CD4-positive, alpha-beta T cell (primary cell): ENCODE data around the gene CEACAM5. TPM values are rescaled to one million over a fixed set of nuclear protein-coding genes. Genes with fewer than 3 reads are reported as not detected.

Experiments used
- ATAC-seq: fragments of 200-7000 bp; cut with Tn5 transposase; one replicate; pipeline ENCODE4 v1.10.0; 2022; ENCODE audit warnings: mild to moderate bottlenecking; ENCODE audit not compliant: poor library complexity
- CTCF ChIA-PET: fragments of 350-600 bp; sonication (Branson Sonifier 250); formaldehyde crosslinking; loops from one replicate; lab custom pipeline; 2021; ENCODE audit warnings: antibody characterized with exemption, inconsistent platforms; lab: Charles Lee
- POLR2A ChIA-PET: fragments of 350-600 bp; sonication (Branson Sonifier 250); formaldehyde crosslinking; loops from one replicate; lab custom pipeline; 2021; ENCODE audit warnings: antibody characterized with exemption, inconsistent platforms; lab: Charles Lee
- DNase-seq, 14 experiments: peaks; one replicate each; pipeline ENCODE4 v3.0.0-alpha.2; 2013 to 2020; ENCODE audit warnings: mixed read lengths in 2 of 14
- H3K27ac ChIP-seq, 2 donors: one replicate each; pipeline versions ENCODE4 v1.5.1 to v1.7.0; 2013; ENCODE audit warnings: low read length in 2 of 2, low read depth in 1 of 2, mild to moderate bottlenecking in 1 of 2
- H3K27me3 ChIP-seq, 2 experiments: 1 replicate in 1 of 2; 2 replicates in 1 of 2; pipeline versions ENCODE4 v1.6.1 to v1.7.0; 2013; ENCODE audit warnings: low read length in 2 of 2, control low read depth in 1 of 2, mild to moderate bottlenecking in 1 of 2, moderate library complexity in 1 of 2; ENCODE audit not compliant: insufficient read depth in 2 of 2, control insufficient read depth in 1 of 2
- H3K36me3 ChIP-seq: one replicate; pipeline ENCODE4 v1.6.1; 2013; ENCODE audit warnings: low read length, control low read depth; ENCODE audit not compliant: insufficient read depth
- H3K4me1 ChIP-seq: one replicate; pipeline ENCODE4 v1.6.1; 2013; ENCODE audit warnings: low read length, control low read depth; ENCODE audit not compliant: insufficient read depth
- H3K4me3 ChIP-seq: one replicate; pipeline ENCODE4 v1.5.1; 2013; ENCODE audit warnings: mild to moderate bottlenecking, low read length, moderate library complexity
- H3K9me3 ChIP-seq, 2 experiments: 1 replicate in 1 of 2; 2 replicates in 1 of 2; pipeline versions ENCODE4 v1.6.1 to v1.7.0; 2013; ENCODE audit warnings: low read length in 2 of 2, mild to moderate bottlenecking in 2 of 2, control low read depth in 1 of 2, moderate library complexity in 1 of 2; ENCODE audit not compliant: control insufficient read depth in 1 of 2, insufficient read depth in 1 of 2
- H3K27ac Mint-ChIP-seq: one replicate; pipeline ENCODE4 v1.8.0; 2020; ENCODE audit warnings: mixed read lengths
- H3K27me3 Mint-ChIP-seq: one replicate; pipeline ENCODE4 v1.8.0; 2021; ENCODE audit warnings: mixed read lengths
- H3K36me3 Mint-ChIP-seq: one replicate; pipeline ENCODE4 v1.8.0; 2021; ENCODE audit warnings: low read depth, mixed read lengths
- H3K4me1 Mint-ChIP-seq: one replicate; pipeline ENCODE4 v1.8.0; 2021; ENCODE audit warnings: low read depth, mixed read lengths
- H3K4me3 Mint-ChIP-seq: one replicate; pipeline ENCODE4 v1.8.0; 2020; ENCODE audit warnings: mild to moderate bottlenecking, mixed read lengths
- H3K9me3 Mint-ChIP-seq: one replicate; pipeline ENCODE4 v1.8.0; 2020; ENCODE audit warnings: mixed read lengths
- intact Hi-C, 2 experiments: fragments of 100-400 bp; cut with DNase I in 1 of 2; cut with micrococcal nuclease in 1 of 2; formaldehyde crosslinking; loops; one replicate each; pipeline versions ENCODE4 v1.15.1 to v1.9.0; 2023 to 2025; cut with DNase I, micrococcal nuclease
- total RNA-seq, 174 experiments: library from RNA in 2 of 174; stranded (reverse) in 2 of 174; gene quantifications; one replicate each; pipeline ENCODE4 v1.2.3 and lab custom pipeline; 2021 to 2026
- TF ChIP-seq, protein P1 (sequence below): fragments of 200-600 bp; IDR thresholded peaks from one replicate; pipeline ENCODE4 v1.8.0; 2022; ENCODE audit warnings: antibody characterized with exemption, mild to moderate bottlenecking

The CEACAM5 gene
- total RNA-seq, 2 experiments from 2014 or later, result not detected

DNA sequence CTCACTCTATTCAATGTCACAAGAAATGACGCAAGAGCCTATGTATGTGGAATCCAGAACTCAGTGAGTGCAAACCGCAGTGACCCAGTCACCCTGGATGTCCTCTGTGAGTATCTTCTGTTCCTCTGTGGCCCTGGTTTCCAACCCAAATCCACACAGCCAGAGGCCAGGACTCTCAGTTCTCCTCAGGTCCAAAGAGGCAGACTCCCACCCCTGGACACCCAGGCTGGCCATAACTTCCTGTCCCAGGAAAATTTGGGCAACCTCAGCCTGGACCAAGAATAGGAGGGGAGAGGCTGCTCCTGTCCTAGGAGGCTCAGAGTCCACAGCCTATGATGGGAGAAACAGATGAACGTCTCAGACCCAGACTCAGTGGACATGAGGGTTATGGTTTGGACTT is 11.7 kb downstream of the CEACAM5 start:
- no peaks in the 10 kb centered on the region for H3K9me3 ChIP-seq
- Mint-ChIP-seq H3K4me3 (no peak overlapping the region), H3K27ac (no peak overlapping the region), H3K9me3 (no peaks in the 10 kb centered on the region), H3K27me3 (peaks cover 70% of the 10 kb centered on the region), H3K4me1 (no peaks in the 10 kb centered on the region), H3K36me3 (no peaks in the 10 kb centered on the region)
- H3K27ac ChIP-seq, result no peak overlapping the region
- no peaks in the 10 kb centered on the region for H3K36me3 ChIP-seq
- intact Hi-C loops, result loop anchor here in 1 of 2 experiments (10.0 kb wide), 1 partner anchor 285 kb away; no protein-coding TSS in a partner anchor
- TF ChIP-seq, protein P1, sequence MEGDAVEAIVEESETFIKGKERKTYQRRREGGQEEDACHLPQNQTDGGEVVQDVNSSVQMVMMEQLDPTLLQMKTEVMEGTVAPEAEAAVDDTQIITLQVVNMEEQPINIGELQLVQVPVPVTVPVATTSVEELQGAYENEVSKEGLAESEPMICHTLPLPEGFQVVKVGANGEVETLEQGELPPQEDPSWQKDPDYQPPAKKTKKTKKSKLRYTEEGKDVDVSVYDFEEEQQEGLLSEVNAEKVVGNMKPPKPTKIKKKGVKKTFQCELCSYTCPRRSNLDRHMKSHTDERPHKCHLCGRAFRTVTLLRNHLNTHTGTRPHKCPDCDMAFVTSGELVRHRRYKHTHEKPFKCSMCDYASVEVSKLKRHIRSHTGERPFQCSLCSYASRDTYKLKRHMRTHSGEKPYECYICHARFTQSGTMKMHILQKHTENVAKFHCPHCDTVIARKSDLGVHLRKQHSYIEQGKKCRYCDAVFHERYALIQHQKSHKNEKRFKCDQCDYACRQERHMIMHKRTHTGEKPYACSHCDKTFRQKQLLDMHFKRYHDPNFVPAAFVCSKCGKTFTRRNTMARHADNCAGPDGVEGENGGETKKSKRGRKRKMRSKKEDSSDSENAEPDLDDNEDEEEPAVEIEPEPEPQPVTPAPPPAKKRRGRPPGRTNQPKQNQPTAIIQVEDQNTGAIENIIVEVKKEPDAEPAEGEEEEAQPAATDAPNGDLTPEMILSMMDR, result no peak
- peaks cover 24 to 25% of the 10 kb centered on the region in 2 experiments for H3K27me3 ChIP-seq
- DNase-seq (no peak), ATAC-seq (no peak)
- POLR2A ChIA-PET, result no interaction called here
- CTCF ChIA-PET, result interaction anchor here (0.7 kb wide), 1 partner anchor 291 kb away, joined by 4 read pairs; no protein-coding TSS in a partner anchor
- H3K4me3 ChIP-seq, result no peak overlapping the region
- H3K4me1 ChIP-seq, result no peaks in the 10 kb centered on the region

DNA sequence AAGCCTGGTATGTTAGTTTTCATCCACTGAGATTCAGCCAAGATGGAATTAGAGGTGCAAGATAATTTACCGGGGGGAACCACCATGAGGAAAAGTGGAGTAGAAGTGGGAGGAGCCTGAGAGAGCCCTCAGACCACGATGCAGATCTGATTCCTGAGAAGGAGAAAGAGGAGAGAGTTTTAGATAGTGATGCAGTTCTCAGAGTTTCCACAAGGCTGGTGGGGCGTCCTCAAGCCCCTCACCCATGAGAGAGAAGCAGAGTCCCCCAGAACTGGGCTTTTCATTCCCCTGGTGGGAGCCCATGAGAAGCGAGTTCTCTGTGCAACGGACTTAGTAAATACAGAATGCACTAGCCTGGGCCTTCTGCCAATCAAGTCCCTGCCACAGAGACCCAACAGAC is 18.1 kb downstream of the CEACAM5 start:
- no peaks in the 10 kb centered on the region for H3K4me1 Mint-ChIP-seq
- H3K36me3 Mint-ChIP-seq, result no peaks in the 10 kb centered on the region
- Histone ChIP-seq H3K4me1 (no peaks in the 10 kb centered on the region), H3K4me3 (no peak overlapping the region), H3K27me3 (peaks cover 1 to 19% of the 10 kb centered on the region in 2 experiments), H3K27ac (no peak overlapping the region), H3K36me3 (no peaks in the 10 kb centered on the region), H3K9me3 (no peaks in the 10 kb centered on the region)
- H3K27ac Mint-ChIP-seq, result no peak overlapping the region
- ChIA-PET CTCF (no interaction called here), POLR2A (no interaction called here)
- no peak for DNase-seq
- H3K27me3 Mint-ChIP-seq, result peaks cover 60% of the 10 kb centered on the region
- ATAC-seq, result no peak
- intact Hi-C loops, result loop anchor here in 1 of 2 experiments (10.0 kb wide), 1 partner anchor 278 kb away; no protein-coding TSS in a partner anchor
- TF ChIP-seq, protein P1, result no peak
- H3K9me3 Mint-ChIP-seq, result no peaks in the 10 kb centered on the region
- no peak overlapping the region for H3K4me3 Mint-ChIP-seq

DNA sequence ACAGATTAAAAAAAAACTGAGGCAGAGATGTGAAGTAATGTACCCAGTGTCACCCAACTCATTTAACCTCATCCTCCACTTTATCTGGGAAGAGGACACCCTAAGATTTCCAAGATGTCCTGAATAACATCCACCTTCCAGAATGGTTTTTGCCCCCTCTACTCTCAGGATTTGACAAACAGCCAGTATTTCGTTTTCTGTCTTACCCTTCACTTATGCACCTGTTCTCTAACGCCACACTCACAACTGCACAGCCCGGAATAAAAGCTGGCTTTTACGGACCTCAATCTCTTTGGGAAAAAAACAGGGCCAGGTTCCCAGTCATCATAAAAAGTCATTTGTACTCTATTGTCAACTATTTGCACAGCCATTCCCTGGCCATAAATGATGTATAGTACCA is 25.7 kb downstream of the CEACAM5 start:
- no peak overlapping the region for H3K4me3 ChIP-seq
- no peaks in the 10 kb centered on the region for H3K9me3 ChIP-seq
- no peaks in the 10 kb centered on the region for H3K36me3 ChIP-seq
- no peaks in the 10 kb centered on the region for H3K9me3 Mint-ChIP-seq
- no peak overlapping the region for H3K27ac Mint-ChIP-seq
- no peaks in the 10 kb centered on the region for H3K4me1 Mint-ChIP-seq
- intact Hi-C loops, result no loop called here
- TF ChIP-seq, protein P1, result no peak
- DNase-seq (no peak), ATAC-seq (no peak)
- H3K36me3 Mint-ChIP-seq, result no peaks in the 10 kb centered on the region
- H3K4me1 ChIP-seq, result peaks cover 3% of the 10 kb centered on the region
- ChIA-PET POLR2A (no interaction called here), CTCF (no interaction called here)
- H3K4me3 Mint-ChIP-seq, result no peak overlapping the region
- peaks cover 61% of the 10 kb centered on the region for H3K27me3 Mint-ChIP-seq
- H3K27me3 ChIP-seq, result peaks cover 0 to 2% of the 10 kb centered on the region in 2 experiments
- H3K27ac ChIP-seq, result no peak overlapping the region
